Neuron (in vitro differentiated cells): Measurements from ENCODE around the gene HOXB5.

Experiments used
- H2AFZ ChIP-seq: one replicate; pipeline ENCODE4 v1.6.1; 2013; ENCODE audit warnings: low read depth, mild to moderate bottlenecking, inconsistent platforms, low read length, moderate library complexity
- H3K27me3 ChIP-seq: one replicate; pipeline ENCODE4 v1.6.1; 2013; ENCODE audit warnings: low read length; ENCODE audit not compliant: insufficient read depth
- H3K36me3 ChIP-seq: one replicate; pipeline ENCODE4 v1.6.1; 2013; ENCODE audit warnings: low read length; ENCODE audit not compliant: insufficient read depth
- H3K4me1 ChIP-seq: one replicate; pipeline ENCODE4 v1.6.1; 2013; ENCODE audit warnings: low read length; ENCODE audit not compliant: insufficient read depth
- H3K4me3 ChIP-seq: 2 replicates; pipeline ENCODE4 v1.5.1; 2013; ENCODE audit warnings: mild to moderate bottlenecking, low read length, moderate library complexity
- H3K9me3 ChIP-seq: one replicate; pipeline ENCODE4 v1.6.1; 2013; ENCODE audit warnings: low read length

The HOXB5 gene

DNA sequence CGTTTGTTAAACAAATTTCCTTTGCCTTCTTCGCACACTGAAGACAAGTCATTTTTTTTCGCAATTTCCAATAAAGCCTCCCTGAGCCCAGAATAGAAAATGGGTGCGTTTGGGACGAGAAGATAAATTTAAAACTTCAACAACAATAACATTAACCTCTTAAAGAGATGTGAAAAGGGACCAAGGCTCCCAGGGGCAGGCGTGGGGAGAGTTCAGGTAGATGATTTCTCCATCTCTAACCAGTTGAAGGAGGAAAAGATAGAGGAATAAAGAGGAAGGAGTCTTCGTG lies 14.2 kb downstream of the HOXB5 start:
- no peak overlapping the region for H3K4me3 ChIP-seq
- no peaks in the 10 kb centered on the region for H3K36me3 ChIP-seq
- peaks cover 92% of the 10 kb centered on the region for H3K27me3 ChIP-seq
- H2AFZ ChIP-seq = no peak overlapping the region
- peaks cover 2% of the 10 kb centered on the region for H3K9me3 ChIP-seq
- H3K4me1 ChIP-seq = no peaks in the 10 kb centered on the region

DNA sequence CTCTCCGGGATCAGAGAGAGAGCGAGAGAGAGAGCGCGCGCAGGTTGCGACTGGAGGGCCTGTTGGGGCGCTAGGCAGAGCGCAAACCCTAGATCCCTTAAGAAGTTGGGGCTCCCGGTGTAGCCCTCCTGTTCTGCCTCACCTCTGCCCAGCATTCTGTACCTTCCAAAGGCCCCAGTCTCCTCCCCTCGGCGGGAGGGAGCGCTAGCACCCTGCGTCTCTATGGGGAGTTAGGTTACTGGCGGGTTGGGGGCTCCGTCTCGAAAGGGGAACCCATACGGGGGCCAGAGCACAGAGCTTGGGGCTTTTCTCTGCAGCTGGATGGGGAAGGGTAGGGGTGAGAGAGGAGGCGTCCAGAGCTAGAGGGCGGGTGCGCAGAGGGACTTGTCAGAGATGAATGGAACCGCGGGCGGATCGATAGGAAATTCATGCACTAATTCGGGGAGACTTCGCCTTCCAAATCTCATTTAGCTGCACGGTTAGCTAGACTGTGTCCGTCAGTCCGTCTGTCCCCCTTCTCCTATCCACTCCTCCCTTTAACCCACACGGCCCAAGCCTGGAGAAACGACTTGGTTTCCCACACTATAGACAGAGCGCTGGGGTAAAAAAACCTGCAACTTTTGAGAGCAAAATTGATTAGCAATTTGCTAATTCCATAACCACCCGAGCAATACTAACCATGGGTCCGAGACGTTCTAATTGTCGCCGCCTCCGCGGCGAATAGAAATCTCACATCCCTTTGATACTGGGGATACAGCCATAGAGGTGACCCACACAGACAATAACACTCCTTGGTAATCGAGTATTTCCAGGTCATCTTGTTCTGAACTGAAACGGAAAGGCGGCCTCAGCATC lies 14.7 kb downstream of the HOXB5 start:
- H3K27me3 ChIP-seq = peaks cover 92% of the 10 kb centered on the region

DNA sequence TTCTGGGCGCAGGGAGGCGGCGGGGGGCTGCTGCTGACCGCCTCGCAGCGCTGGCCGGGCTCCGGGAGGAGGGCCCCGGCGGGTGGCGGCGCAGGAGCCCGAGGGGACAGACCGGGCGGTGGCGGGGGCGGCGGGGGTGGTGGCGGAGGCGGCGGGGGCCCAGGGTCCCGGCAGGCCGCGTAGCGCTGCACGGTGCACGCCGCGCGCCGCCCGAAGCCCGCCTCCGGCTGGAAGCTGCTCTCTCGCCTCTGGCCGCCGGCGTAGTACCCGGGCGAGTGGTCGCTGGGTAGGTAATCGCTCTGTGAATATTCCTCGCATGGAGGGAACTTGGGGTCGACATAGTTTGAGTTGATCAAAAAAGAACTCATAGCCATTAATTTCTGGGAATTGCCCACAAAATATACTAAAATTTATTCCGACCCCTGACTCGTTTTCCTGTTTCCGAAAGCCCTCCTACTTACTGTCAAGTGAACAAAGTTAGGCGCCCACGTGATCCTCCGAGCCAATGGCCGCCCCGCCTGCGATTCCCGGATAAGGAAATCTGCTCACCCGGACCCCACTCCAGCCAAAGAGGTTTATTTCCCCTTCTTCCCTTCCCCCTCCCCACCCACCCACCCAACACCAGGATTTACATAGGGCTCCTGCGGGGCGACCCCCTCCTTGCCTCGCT lies 15.5 kb downstream of the HOXB5 start, which contains the start of gene HOXB4:
Gene HOXB4 (minus strand): TSS at position 405 of the 670 bp plus-strand sequence. CDS start 31 bp downstream, at position 374.
- Histone ChIP-seq H3K27me3 (peaks cover 92% of the 10 kb centered on the region), H3K9me3 (no peaks in the 10 kb centered on the region), H3K4me1 (no peaks in the 10 kb centered on the region), H3K4me3 (peak within 1 kb of the TSS; percentile 36), H3K36me3 (no peaks in the 10 kb centered on the region), H2AFZ (no peak within 1 kb of the TSS)

More for the DNA sequence above, 14.7 kb downstream of the HOXB5 start:
- Histone ChIP-seq H3K4me1 (no peaks in the 10 kb centered on the region), H3K4me3 (peak overlapping the region; percentile 36), H2AFZ (no peak overlapping the region), H3K9me3 (peaks cover 2% of the 10 kb centered on the region), H3K36me3 (no peaks in the 10 kb centered on the region)

DNA sequence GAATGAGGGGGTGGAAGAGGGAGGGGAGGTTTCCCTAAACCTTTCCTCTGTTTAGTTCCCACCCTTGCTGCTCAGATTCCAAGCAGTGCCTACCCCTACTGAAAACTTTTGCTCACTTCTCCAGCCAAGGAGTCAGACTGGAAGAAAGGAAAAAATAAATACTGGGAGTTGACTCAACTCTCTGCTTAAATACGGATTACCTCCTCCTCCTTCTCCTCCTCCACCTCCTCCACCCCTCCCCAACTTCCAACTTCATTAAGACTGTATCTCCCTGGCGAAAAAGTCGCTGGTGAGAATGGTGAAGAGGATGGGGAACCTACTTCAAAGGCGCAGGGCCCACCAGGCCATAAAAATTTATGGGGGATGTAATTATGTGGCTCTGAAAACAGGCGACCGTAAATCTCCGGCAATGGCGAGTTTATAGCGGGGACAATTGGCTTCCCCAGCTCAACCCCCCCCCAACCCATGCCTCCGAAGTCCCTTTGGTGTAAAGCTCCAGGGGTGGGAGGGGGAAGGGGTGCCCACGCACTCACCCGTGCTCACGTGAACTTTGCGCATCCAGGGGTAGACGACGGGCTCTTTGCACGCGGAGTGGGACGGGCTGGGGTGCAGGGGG lies 16.1 kb downstream of the HOXB5 start:
- Histone ChIP-seq H3K36me3 (no peaks in the 10 kb centered on the region), H3K4me1 (no peaks in the 10 kb centered on the region), H3K9me3 (no peaks in the 10 kb centered on the region), H3K27me3 (peaks cover 92% of the 10 kb centered on the region), H3K4me3 (no peak overlapping the region), H2AFZ (no peak overlapping the region)

DNA sequence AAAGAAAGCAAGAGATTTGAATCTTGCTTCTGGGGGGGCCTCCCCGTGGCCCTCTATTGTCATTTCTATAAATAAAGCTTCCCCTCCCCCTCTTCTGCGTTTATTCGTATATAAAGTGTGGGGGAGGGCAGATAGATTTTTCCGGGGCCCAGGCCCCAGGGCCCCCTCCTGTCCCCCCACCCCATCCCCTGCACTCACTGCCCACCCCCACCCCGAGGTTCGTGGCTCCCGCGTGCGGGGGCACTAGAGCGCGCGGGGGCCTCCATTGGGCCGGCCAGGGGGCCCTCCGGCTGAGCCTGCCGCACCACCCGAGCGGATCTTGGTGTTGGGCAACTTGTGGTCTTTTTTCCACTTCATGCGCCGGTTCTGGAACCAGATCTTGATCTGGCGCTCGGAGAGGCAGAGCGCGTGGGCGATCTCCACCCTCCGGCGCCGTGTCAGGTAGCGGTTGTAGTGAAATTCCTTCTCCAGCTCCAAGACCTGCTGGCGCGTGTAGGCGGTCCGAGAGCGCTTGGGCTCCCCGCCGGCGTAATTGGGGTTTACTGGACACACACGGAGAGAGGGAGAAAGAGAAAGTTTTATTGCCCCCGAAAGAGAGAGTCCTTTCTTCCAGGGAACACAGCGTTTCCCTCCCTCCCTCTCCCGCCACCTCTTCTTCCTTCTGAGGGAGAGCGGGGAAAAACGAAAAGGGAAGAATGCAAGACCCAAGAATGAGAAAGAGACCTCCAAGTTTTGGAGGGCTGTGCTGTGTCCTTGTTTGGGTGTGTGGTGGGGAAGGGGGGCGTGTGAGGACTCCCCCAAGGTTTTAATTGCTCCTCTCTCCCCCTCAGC lies 16.9 kb downstream of the HOXB5 start:
- H3K4me1 ChIP-seq = no peaks in the 10 kb centered on the region
- no peaks in the 10 kb centered on the region for H3K36me3 ChIP-seq
- peaks cover 92% of the 10 kb centered on the region for H3K27me3 ChIP-seq
- H2AFZ ChIP-seq = no peak overlapping the region
- no peak overlapping the region for H3K4me3 ChIP-seq
- H3K9me3 ChIP-seq = no peaks in the 10 kb centered on the region

DNA sequence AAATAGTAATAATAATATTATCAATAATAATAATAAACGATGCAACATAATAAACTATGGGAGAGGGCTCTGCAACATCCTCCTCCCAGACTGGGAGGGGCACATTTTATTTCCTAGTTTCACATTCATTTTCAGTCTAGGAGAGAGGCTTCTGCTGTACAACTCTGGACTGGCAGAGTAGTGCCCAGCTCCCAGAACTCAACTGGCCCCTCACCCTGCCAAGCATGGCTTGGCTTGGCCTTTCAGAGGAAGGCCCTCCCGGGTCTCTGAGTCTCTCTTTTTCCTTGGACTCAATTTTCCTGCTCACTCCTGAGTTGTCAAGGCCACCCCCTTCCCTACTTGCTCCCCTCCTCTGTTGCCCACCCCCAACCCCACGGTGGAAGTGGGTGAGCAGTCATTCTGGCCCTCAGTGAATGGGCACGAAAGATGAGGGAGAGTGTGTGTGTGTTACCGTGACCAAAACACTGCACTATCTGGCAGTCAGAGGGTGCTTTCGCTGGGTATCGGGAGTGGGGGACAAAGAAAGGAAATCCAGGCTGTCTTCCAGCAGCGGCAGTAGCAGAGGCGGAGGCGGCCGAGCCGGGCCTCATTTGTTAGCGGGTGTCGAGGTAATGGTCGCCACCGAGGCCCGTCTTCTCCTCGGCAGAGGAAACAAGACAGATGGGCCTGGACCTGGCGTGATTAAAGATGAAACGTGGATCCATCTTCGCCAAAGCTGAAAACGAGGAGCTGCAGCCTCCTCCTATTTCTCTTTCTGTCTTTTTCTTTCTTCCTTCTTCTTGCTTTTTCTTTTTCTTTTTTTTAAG lies 17.7 kb downstream of the HOXB5 start:
- no peaks in the 10 kb centered on the region for H3K9me3 ChIP-seq
- no peak overlapping the region for H3K4me3 ChIP-seq
- H3K36me3 ChIP-seq = no peaks in the 10 kb centered on the region
- H2AFZ ChIP-seq = no peak overlapping the region
- H3K27me3 ChIP-seq = peaks cover 92% of the 10 kb centered on the region
- no peaks in the 10 kb centered on the region for H3K4me1 ChIP-seq

DNA sequence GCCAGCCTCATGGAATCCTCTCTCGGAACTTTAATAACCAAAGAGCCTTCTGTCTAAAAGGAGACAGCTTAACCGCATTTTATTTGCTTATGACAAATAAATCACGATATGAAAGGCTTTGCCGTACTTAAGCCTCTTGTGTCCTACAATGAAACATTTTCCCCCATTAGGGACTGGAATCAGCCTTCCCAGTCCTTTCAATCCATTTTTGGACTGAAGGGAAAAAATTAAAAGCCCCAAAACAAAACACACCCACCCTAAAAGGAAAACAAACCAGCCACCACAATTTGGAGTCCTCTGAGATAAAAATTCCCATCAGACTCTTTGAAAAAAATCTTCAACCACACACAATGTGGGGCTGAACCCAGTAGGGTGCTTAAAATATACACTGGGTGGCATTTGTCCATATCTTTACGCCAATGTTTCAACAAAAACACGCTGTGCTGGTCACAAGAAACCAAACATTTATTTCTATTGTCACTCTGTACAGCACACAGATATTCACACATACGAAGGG lies 18.5 kb downstream of the HOXB5 start:
- peaks cover 92% of the 10 kb centered on the region for H3K27me3 ChIP-seq
- no peak overlapping the region for H3K4me3 ChIP-seq
- H3K9me3 ChIP-seq = no peaks in the 10 kb centered on the region
- H3K36me3 ChIP-seq = no peaks in the 10 kb centered on the region
- H3K4me1 ChIP-seq = no peaks in the 10 kb centered on the region
- no peak overlapping the region for H2AFZ ChIP-seq

DNA sequence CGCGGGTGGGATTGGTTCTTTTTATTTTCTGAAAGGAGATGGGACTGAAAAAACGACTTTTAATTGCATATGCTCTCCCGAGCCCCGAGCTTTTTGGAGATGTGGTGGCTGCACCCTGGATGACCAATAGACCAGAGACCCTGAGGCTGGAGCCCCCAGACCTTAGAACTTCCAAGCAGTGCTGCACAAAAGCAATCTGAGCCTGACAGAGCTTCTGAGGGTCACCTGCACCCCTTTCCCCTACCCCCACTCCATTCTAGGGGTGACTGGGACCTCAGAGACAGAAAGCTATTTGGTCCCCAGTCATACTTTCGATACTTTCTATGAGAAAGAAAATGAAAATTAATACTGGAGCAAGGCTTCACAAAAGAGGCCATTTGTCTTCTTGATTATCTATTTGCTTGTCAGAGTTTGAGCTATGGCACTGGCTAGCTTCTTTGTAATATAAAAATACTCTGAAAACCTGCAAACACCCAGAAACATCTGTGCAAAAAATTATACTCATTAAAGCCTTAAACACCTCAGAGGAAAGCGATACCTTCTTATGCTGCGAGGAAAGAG lies 19.0 kb downstream of the HOXB5 start:
- Histone ChIP-seq H3K4me1 (no peaks in the 10 kb centered on the region), H3K9me3 (no peaks in the 10 kb centered on the region), H2AFZ (no peak overlapping the region), H3K36me3 (no peaks in the 10 kb centered on the region), H3K27me3 (peaks cover 92% of the 10 kb centered on the region), H3K4me3 (no peak overlapping the region)

DNA sequence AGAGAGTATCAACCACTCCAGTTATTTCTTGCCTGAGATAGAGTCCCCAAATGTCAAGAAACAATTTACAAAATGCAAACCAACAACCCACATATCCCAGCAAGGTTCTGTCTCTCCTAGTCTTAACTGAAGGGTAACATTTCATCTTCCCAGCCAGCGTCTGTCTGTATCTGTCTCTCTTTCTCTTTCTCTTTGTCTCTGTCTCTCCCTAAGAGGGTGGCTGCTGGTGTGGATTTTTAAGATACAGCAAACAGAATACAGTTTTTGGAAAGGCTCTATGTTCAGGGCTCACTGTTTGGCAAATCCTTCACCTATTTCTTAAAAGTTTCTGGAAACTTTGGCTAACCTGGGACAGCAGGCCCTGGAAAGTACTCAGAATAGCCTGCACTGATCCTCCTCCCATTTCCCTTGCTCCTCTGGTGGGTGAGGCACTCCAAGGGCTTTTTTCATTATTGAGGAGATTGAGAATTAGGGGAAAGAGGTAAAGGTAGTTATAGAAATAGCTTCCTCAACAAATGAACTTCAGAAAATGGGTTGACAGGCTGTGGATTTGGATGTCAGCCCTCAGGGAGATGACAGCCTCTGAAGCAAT lies 21.7 kb downstream of the HOXB5 start:
- no peak overlapping the region for H2AFZ ChIP-seq
- H3K27me3 ChIP-seq = peaks cover 98% of the 10 kb centered on the region
- no peaks in the 10 kb centered on the region for H3K4me1 ChIP-seq
- no peaks in the 10 kb centered on the region for H3K36me3 ChIP-seq
- H3K4me3 ChIP-seq = no peak overlapping the region
- no peaks in the 10 kb centered on the region for H3K9me3 ChIP-seq

DNA sequence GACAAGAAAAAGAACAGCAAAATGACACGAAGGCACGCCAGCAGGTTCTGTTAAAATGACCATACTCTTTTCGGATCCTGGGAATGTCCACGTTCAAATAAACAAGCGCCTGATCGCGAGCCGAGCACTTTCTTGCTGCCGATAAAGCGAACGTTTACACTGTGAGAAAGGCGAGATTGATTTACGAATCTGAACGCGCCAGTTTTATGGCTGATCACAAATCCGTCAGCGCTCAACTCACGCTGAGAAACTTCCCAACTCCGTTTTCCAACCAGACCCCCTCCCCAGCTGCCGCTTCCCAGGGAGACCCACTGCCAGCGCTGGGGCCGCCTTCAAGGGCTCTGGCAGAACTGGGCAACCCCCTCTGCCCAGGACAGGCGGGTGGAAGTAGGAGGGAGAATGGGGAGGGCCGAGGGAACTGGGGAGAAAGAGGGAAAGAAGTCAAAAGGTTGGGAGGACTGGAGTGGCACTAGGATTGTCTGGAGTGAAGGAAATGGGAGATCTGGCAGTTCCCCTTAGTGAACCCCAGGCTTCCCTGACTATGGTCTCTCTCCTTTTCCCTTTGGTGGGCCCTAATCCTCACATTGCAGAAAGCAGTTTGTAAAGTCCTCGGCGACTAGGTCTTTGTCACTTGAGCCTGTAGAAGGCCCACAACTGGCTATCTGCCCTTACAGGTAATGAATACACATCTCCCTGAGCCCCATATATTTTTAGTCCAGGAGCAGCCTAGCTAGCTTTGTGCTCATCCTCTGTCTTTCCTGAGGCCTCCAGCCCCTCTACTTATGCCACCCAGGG lies 22.4 kb downstream of the HOXB5 start:
- no peak overlapping the region for H2AFZ ChIP-seq
- H3K36me3 ChIP-seq = no peaks in the 10 kb centered on the region
- H3K4me3 ChIP-seq = no peak overlapping the region
- no peaks in the 10 kb centered on the region for H3K9me3 ChIP-seq
- H3K4me1 ChIP-seq = no peaks in the 10 kb centered on the region
- peaks cover 100% of the 10 kb centered on the region for H3K27me3 ChIP-seq

DNA sequence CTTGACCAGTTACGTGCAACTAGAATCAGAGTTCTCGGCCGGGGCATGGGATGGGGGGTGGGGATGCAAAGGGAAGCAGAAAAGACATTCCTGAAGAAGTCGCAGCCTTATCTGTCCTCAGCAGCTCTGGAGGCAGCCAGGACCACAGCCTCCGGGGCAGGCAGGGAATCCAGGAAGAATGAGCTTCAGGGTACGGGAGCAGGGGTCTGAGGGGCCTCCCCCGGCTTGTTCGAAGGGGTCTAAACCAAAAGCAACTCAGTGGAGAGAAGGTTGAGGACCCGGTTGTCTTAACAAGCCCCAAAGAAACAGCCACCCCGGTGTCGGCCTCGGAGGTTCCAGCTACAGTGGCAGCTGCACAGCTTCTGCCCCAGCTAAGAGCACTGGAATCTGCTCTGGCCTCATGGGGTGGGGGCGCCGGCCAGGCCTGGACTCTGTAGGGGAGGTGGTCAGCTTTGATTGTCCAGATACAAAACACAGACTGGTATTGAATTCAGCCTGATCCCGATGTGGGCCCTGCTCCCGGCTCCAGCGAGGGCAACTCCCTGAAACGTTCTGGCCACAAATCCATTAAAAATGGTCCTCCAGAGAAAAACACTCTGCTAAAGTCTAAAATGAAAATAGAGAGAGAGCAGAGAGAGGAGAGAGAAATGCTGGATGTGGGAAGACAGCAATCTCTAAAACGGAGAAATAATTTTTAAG lies 23.1 kb downstream of the HOXB5 start:
- Histone ChIP-seq H3K27me3 (peaks cover 100% of the 10 kb centered on the region), H2AFZ (no peak overlapping the region), H3K36me3 (no peaks in the 10 kb centered on the region), H3K4me1 (no peaks in the 10 kb centered on the region), H3K9me3 (no peaks in the 10 kb centered on the region), H3K4me3 (no peak overlapping the region)
